GM19240 (cell line): Measurements from ENCODE around the gene PCDHGA6.
"Not testable (repeated sequence)": the region's sequence is repeated elsewhere in the genome, so short reads cannot be mapped to it uniquely, and the experiment has no call there.

ENCODE experiments used
- DNase-seq: peaks from one replicate; pipeline ENCODE4 v3.0.0; 2011; ENCODE audit warnings: low spot score; ENCODE audit not compliant: insufficient read length

PCDHGA6 gene

GRCh38 chr5:141392429-141393198 is 18.9 kb downstream of the PCDHGA6 start, which contains the start of gene PCDHGA8:
Gene PCDHGA8, plus strand, starts transcription at chr5:141392633. Its CDS starts 181 bp downstream, at chr5:141392814.
- DNase-seq: no peak

GRCh38 chr5:141393267-141393666 is 19.6 kb downstream of the PCDHGA6 start:
- DNase-seq: no peak

GRCh38 chr5:141394401-141395187 is 20.9 kb downstream of the PCDHGA6 start:
- DNase-seq: not testable (repeated sequence)

- not testable (repeated sequence) for DNase-seq
Measured at GRCh38 chr5:141397756-141398551, 24.3 kb downstream of the PCDHGA6 start, which contains the start of gene PCDHGB5. Gene PCDHGB5, plus strand, starts transcription at chr5:141397947. Its CDS starts 181 bp downstream, at chr5:141398128.

- DNase-seq: no peak
Measured at GRCh38 chr5:141398608-141399007, 24.9 kb downstream of the PCDHGA6 start.

- no peak for DNase-seq
Measured at GRCh38 chr5:141399555-141400258, 26.0 kb downstream of the PCDHGA6 start.

- DNase-seq: no peak
Measured at GRCh38 chr5:141402553-141403243, 29.0 kb downstream of the PCDHGA6 start, which contains the start of gene PCDHGA9. Gene PCDHGA9, plus strand, starts transcription at chr5:141402778. Its CDS starts 175 bp downstream, at chr5:141402953.

- DNase-seq: no peak
Measured at GRCh38 chr5:141403387-141403786, 29.7 kb downstream of the PCDHGA6 start.

- DNase-seq: not testable (repeated sequence)
Measured at GRCh38 chr5:141407790-141408505, 34.3 kb downstream of the PCDHGA6 start, which contains the start of gene PCDHGB6. Gene PCDHGB6, plus strand, starts transcription at chr5:141408021. Its CDS starts 182 bp downstream, at chr5:141408203.

GRCh38 chr5:141409598-141410306 is 36.1 kb downstream of the PCDHGA6 start:
- no peak for DNase-seq

- DNase-seq: no peak
Measured at GRCh38 chr5:141411575-141411974, 37.9 kb downstream of the PCDHGA6 start.

- peak; percentile 55 for DNase-seq
Measured at GRCh38 chr5:141412854-141413539, 39.3 kb downstream of the PCDHGA6 start, which contains the start of gene PCDHGA10. Gene PCDHGA10, plus strand, starts transcription at chr5:141412987. Its CDS starts 189 bp downstream, at chr5:141413176.

GRCh38 chr5:141413540-141414069 is 39.9 kb downstream of the PCDHGA6 start:
- no peak for DNase-seq

- not testable (repeated sequence) for DNase-seq
Measured at GRCh38 chr5:141414548-141415274, 41.0 kb downstream of the PCDHGA6 start.

GRCh38 chr5:141415275-141415618 is 41.6 kb downstream of the PCDHGA6 start:
- not testable (repeated sequence) for DNase-seq

GRCh38 chr5:141417494-141418172 is 43.9 kb downstream of the PCDHGA6 start, which contains the start of gene PCDHGB7:
Gene PCDHGB7, plus strand, starts transcription at chr5:141417677. Its CDS starts 183 bp downstream, at chr5:141417860.
- peak; percentile 55 for DNase-seq
